HepG2 (cell line): Measurements from ENCODE around the gene OR52W1. TPM values are rescaled to one million over a fixed set of nuclear protein-coding genes. Genes with fewer than 3 reads are reported as not detected.

Experiments
- ASH2L ChIP-seq: fragments of 300-600, 200-600 bp; sonication (generic); IDR thresholded peaks from 2 replicates; pipeline ENCODE4 v1.7.0; 2017; ENCODE audit warnings: low read depth, mild to moderate bottlenecking, moderate library complexity, mixed read lengths, low read length; ENCODE audit not compliant: insufficient read length
- ATF5 ChIP-seq: sonication (generic); formaldehyde crosslinking; IDR thresholded peaks from 2 replicates; pipeline ENCODE4 v1.4.0; 2020; ENCODE audit warnings: mild to moderate bottlenecking, low read depth, missing genetic modification reagents
- BORCS8-MEF2B ChIP-seq: sonication (generic); formaldehyde crosslinking; IDR thresholded peaks from 2 replicates; pipeline ENCODE4 v1.8.0; 2022; ENCODE audit warnings: mild to moderate bottlenecking, missing genetic modification reagents
- FOSL2 ChIP-seq: sonication (generic); formaldehyde crosslinking; IDR thresholded peaks from 2 replicates; pipeline ENCODE4 v1.4.0; 2020; ENCODE audit warnings: missing genetic modification reagents
- FOXJ3 ChIP-seq: sonication (generic); formaldehyde crosslinking; IDR thresholded peaks from 2 replicates; pipeline ENCODE4 v1.4.0; 2020; ENCODE audit warnings: missing genetic modification reagents, mild to moderate bottlenecking, borderline replicate concordance
- GFI1 ChIP-seq: sonication (generic); formaldehyde crosslinking; IDR thresholded peaks from 2 replicates; pipeline ENCODE4 v1.5.0; 2020; ENCODE audit warnings: missing genetic modification reagents, mild to moderate bottlenecking, borderline replicate concordance
- KLF9 ChIP-seq: IDR thresholded peaks from 2 replicates; pipeline ENCODE4 v1.6.1; 2016; ENCODE audit warnings: low read depth
- KMT2B ChIP-seq: IDR thresholded peaks from 2 replicates; pipeline ENCODE4 v1.6.1; 2016; ENCODE audit warnings: missing genetic modification reagents, missing compliant biosample characterization
- MAFG ChIP-seq: sonication (generic); formaldehyde crosslinking; IDR thresholded peaks from 2 replicates; pipeline ENCODE4 v1.5.1; 2020; ENCODE audit warnings: mild to moderate bottlenecking, missing genetic modification reagents
- MAFK ChIP-seq, 2 experiments: IDR thresholded peaks in 1 of 2; conservative IDR thresholded peaks in 1 of 2; 2 replicates each; pipeline ENCODE4 v1.6.1; 2011; ENCODE audit warnings: improper control_type of control experiment in 2 of 2, low read length in 2 of 2
- NFE2 ChIP-seq: sonication (generic); formaldehyde crosslinking; IDR thresholded peaks from 2 replicates; pipeline ENCODE4 v1.4.0; 2020; ENCODE audit warnings: missing genetic modification reagents
- NFE2L2 ChIP-seq: fragments of 150-350 bp; IDR thresholded peaks from 2 replicates; pipeline ENCODE4 v1.6.1; 2014; ENCODE audit warnings: low read length
- TBX3 ChIP-seq: fragments of 450-650 bp; IDR thresholded peaks from 2 replicates; pipeline ENCODE4 v1.6.1; 2017; ENCODE audit warnings: antibody characterized with exemption, mild to moderate bottlenecking, inconsistent platforms, borderline replicate concordance
- USF2 ChIP-seq, 2 experiments: sonication (generic) in 1 of 2; formaldehyde crosslinking in 1 of 2; IDR thresholded peaks; 2 replicates each; pipeline versions ENCODE4 v1.5.1 to v1.6.1; 2011 to 2020; ENCODE audit warnings: borderline replicate concordance in 1 of 2, low read depth in 1 of 2, low read length in 1 of 2, mild to moderate bottlenecking in 1 of 2, missing genetic modification reagents in 1 of 2, moderate library complexity in 1 of 2
- ZBTB34 ChIP-seq: sonication (generic); formaldehyde crosslinking; IDR thresholded peaks from 2 replicates; pipeline ENCODE4 v1.8.0; 2022; ENCODE audit warnings: mild to moderate bottlenecking, missing genetic modification reagents
- ZFP91 ChIP-seq: sonication (generic); formaldehyde crosslinking; IDR thresholded peaks from 2 replicates; pipeline ENCODE4 v1.9.0; 2022; ENCODE audit warnings: missing genetic modification reagents, mild to moderate bottlenecking, borderline replicate concordance
- ZFYVE20 ChIP-seq: sonication (generic); formaldehyde crosslinking; IDR thresholded peaks from 2 replicates; pipeline ENCODE4 v1.8.0; 2023; ENCODE audit warnings: low read depth, mild to moderate bottlenecking, moderate library complexity, missing genetic modification reagents, borderline replicate concordance
- ZKSCAN5 ChIP-seq: sonication (generic); formaldehyde crosslinking; IDR thresholded peaks from 2 replicates; pipeline ENCODE4 v1.5.1; 2020; ENCODE audit warnings: mild to moderate bottlenecking, missing genetic modification reagents
- ZNF510 ChIP-seq: sonication (generic); formaldehyde crosslinking; IDR thresholded peaks from 2 replicates; pipeline ENCODE4 v1.4.0; 2020; ENCODE audit warnings: low read depth, mild to moderate bottlenecking, missing genetic modification reagents
- ZNF790 ChIP-seq: sonication (generic); formaldehyde crosslinking; IDR thresholded peaks from 2 replicates; pipeline ENCODE4 v1.8.0; 2022; ENCODE audit warnings: missing genetic modification reagents, mild to moderate bottlenecking, borderline replicate concordance
- ZNF83 ChIP-seq: sonication (generic); formaldehyde crosslinking; IDR thresholded peaks from 2 replicates; pipeline ENCODE4 v1.4.0; 2020; ENCODE audit warnings: missing genetic modification reagents, mild to moderate bottlenecking, borderline replicate concordance
- polyA plus RNA-seq, 8 experiments: library from polyadenylated mRNA; depleted of rRNA in 3 of 8; stranded (reverse) in 7 of 8; unstranded in 1 of 8; fragments of >200 nt; fragmentation: Illumina TruSeq in 4 of 8; extraction: Trizol in 4 of 8; gene quantifications; 2 replicates each; pipeline versions ENCODE4 v1.2.1 to v1.2.3, GENCODE V29; 2011 to 2016; ENCODE audit warnings: low read depth in 4 of 8, missing spikeins in 1 of 8, mixed read lengths in 1 of 8; ENCODE audit not compliant: insufficient read depth in 1 of 8
- total RNA-seq, 5 experiments: library from RNA; depleted of rRNA; stranded (reverse); fragments of >200 nt; fragmentation: Illumina TruSeq; extraction: Trizol; gene quantifications; 2 replicates each; pipeline ENCODE4 v1.2.3, GENCODE V29; 2016; ENCODE audit warnings: low read depth in 1 of 5
- TF ChIP-seq, protein P1 (sequence below): sonication (generic); formaldehyde crosslinking; IDR thresholded peaks from 2 replicates; pipeline ENCODE4 v1.5.1; 2020; ENCODE audit warnings: missing genetic modification reagents, mild to moderate bottlenecking, borderline replicate concordance

Gene OR52W1
- total and polyA plus RNA-seq, 2 of the 13 experiments (the other 11 are each of a cell fraction or from before 2014, with no cell fraction given), result not detected

DNA sequence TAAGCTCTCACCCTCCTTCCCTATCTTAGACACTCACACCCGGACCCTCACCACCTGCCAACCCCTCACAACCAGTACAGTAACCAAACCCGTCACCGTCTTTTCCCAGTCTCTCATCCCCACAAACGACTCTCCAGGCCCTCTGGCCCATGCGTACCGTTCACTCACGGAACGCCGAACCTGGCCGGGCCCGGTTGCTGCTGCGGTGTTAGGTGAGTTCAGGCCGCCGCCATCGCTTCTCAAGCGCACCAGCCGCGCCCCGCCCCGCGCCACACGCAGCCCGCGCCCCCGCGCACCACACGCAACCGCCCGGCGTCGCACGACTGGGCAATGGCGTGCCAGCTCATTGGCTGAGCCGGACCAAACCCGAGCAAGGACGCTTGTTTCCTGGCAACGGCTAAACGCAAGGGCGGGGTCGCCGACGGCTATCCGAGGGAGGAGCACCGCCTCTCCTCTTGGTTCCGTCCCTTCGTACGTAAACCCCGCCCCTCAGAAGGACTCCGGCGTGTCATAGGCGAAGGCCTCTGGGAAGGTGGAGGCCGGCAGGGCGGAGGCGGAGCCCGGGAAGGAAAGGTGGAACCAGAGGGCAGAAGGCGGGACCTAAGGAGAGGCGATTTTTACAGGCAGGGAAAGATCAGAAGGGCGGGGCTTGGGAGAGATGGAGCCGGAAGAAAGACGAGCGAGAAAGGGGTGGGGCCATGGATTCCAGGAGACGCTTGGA lies 35.5 kb downstream of the OR52W1 start, which contains the start of gene FHIP1B (continued):
- TF ChIP-seq ZNF83 (CRISPR knock-in tag) (no peak), FOSL2 (CRISPR knock-in tag) (no peak), GFI1 (CRISPR knock-in tag) (no peak), BORCS8-MEF2B (CRISPR knock-in tag) (no peak), ZFP91 (CRISPR knock-in tag) (peak; percentile 78), MAFG (no peak), KMT2B (CRISPR knock-in tag) (no peak), ZNF790 (CRISPR knock-in tag) (no peak), KLF9 (no peak), ZBTB34 (CRISPR knock-in tag) (no peak), ATF5 (CRISPR knock-in tag) (no peak), USF2 (IDR thresholded peaks at IDR 0.05; ENCODE audit: low read depth, low read length) (no peak), USF2 (CRISPR knock-in tag; IDR thresholded peaks at IDR 0.05; ENCODE audit: borderline replicate concordance) (no peak), ZNF510 (CRISPR knock-in tag) (no peak), TBX3 (no peak; the same call in 1 of the 2 replicates), ZKSCAN5 (CRISPR knock-in tag) (no peak), NFE2 (CRISPR knock-in tag) (no peak), ASH2L (peak; percentile 45), MAFK (conservative IDR thresholded peaks at IDR 0.05 in 1 of 2, IDR thresholded peaks at IDR 0.05 in 1 of 2; ENCODE audit: low read length in 2 of 2) (no peak), ZFYVE20 (no peak), FOXJ3 (CRISPR knock-in tag) (no peak), NFE2L2 (no peak)
- TF ChIP-seq, protein P1, sequence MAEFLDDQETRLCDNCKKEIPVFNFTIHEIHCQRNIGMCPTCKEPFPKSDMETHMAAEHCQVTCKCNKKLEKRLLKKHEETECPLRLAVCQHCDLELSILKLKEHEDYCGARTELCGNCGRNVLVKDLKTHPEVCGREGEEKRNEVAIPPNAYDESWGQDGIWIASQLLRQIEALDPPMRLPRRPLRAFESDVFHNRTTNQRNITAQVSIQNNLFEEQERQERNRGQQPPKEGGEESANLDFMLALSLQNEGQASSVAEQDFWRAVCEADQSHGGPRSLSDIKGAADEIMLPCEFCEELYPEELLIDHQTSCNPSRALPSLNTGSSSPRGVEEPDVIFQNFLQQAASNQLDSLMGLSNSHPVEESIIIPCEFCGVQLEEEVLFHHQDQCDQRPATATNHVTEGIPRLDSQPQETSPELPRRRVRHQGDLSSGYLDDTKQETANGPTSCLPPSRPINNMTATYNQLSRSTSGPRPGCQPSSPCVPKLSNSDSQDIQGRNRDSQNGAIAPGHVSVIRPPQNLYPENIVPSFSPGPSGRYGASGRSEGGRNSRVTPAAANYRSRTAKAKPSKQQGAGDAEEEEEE, result no peak
